H9 (cell line): Measurements from ENCODE around the gene CFDP1. TPM values are rescaled to one million over a fixed set of nuclear protein-coding genes. Genes with fewer than 3 reads are reported as not detected.

ENCODE experiments used
- DNase-seq: peaks from one replicate; pipeline ENCODE4 v3.0.0-alpha.2; 2017
- H2AFZ ChIP-seq: one replicate; pipeline ENCODE4 v1.6.1; 2013; ENCODE audit warnings: mild to moderate bottlenecking, low read length, control low read depth, moderate library complexity
- H2AK5ac ChIP-seq: 2 replicates; pipeline ENCODE4 v1.6.1; 2013; ENCODE audit warnings: low read length, control low read depth, mixed read lengths; ENCODE audit not compliant: insufficient read length
- H2BK120ac ChIP-seq: one replicate; pipeline ENCODE4 v1.6.1; 2013; ENCODE audit warnings: low read depth, mild to moderate bottlenecking, low read length, control low read depth, inconsistent platforms; ENCODE audit not compliant: poor library complexity, severe bottlenecking
- H2BK12ac ChIP-seq: 2 replicates; pipeline ENCODE4 v1.6.1; 2013; ENCODE audit warnings: low read length, control low read depth, mixed read lengths, low read depth; ENCODE audit not compliant: insufficient read length
- H2BK15ac ChIP-seq: 2 replicates; pipeline ENCODE4 v1.6.1; 2013; ENCODE audit warnings: low read depth, low read length, control low read depth
- H2BK20ac ChIP-seq: one replicate; pipeline ENCODE4 v1.6.1; 2013; ENCODE audit warnings: low read depth, mild to moderate bottlenecking, low read length, control low read depth, inconsistent platforms; ENCODE audit not compliant: poor library complexity, severe bottlenecking
- H2BK5ac ChIP-seq: 2 replicates; pipeline ENCODE4 v1.6.1; 2013; ENCODE audit warnings: low read length, control low read depth, mixed read lengths; ENCODE audit not compliant: insufficient read length
- H3K14ac ChIP-seq: 2 replicates; pipeline ENCODE4 v1.6.1; 2013; ENCODE audit warnings: low read length, control low read depth; ENCODE audit not compliant: insufficient read depth
- H3K18ac ChIP-seq: 2 replicates; pipeline ENCODE4 v1.6.1; 2013; ENCODE audit warnings: low read depth, mild to moderate bottlenecking, mixed read lengths, low read length, control low read depth; ENCODE audit not compliant: insufficient read length
- H3K23ac ChIP-seq: 2 replicates; pipeline ENCODE4 v1.6.1; 2013; ENCODE audit warnings: low read length, control low read depth, mixed read lengths, low read depth; ENCODE audit not compliant: insufficient read length
- H3K23me2 ChIP-seq: 2 replicates; pipeline ENCODE4 v1.6.1; 2013; ENCODE audit warnings: low read depth, mild to moderate bottlenecking, mixed read lengths, low read length, control low read depth; ENCODE audit not compliant: insufficient read length, poor library complexity, severe bottlenecking
- H3K27ac ChIP-seq: 2 replicates; pipeline ENCODE4 v1.5.1; 2013; ENCODE audit warnings: low read length, control low read depth, mixed read lengths, low read depth; ENCODE audit not compliant: insufficient read length
- H3K27me3 ChIP-seq: 2 replicates; pipeline ENCODE4 v1.6.1; 2013; ENCODE audit warnings: low read length, control low read depth, inconsistent platforms; ENCODE audit not compliant: insufficient read depth
- H3K4ac ChIP-seq: 2 replicates; pipeline ENCODE4 v1.6.1; 2013; ENCODE audit warnings: low read depth, mild to moderate bottlenecking, control low read depth, inconsistent platforms, low read length, moderate library complexity
- H3K4me1 ChIP-seq: 2 replicates; pipeline ENCODE4 v1.6.1; 2013; ENCODE audit warnings: low read length, control low read depth, inconsistent platforms; ENCODE audit not compliant: insufficient read depth
- H3K4me2 ChIP-seq: 2 replicates; pipeline ENCODE4 v1.6.1; 2013; ENCODE audit warnings: low read length, control low read depth, mixed read lengths; ENCODE audit not compliant: insufficient read length, insufficient read depth
- H3K56ac ChIP-seq: 2 replicates; pipeline ENCODE4 v1.6.1; 2013; ENCODE audit warnings: low read depth, mild to moderate bottlenecking, mixed read lengths, low read length, control low read depth; ENCODE audit not compliant: insufficient read length
- H3K79me1 ChIP-seq: 2 replicates; pipeline ENCODE4 v1.6.1; 2013; ENCODE audit warnings: low read depth, mild to moderate bottlenecking, moderate library complexity, low read length, control low read depth, inconsistent platforms; ENCODE audit not compliant: insufficient read depth, poor library complexity, severe bottlenecking
- H3K79me2 ChIP-seq: 2 replicates; pipeline ENCODE4 v1.6.1; 2013; ENCODE audit warnings: low read length, control low read depth, inconsistent platforms; ENCODE audit not compliant: insufficient read depth
- H3K9ac ChIP-seq: 2 replicates; pipeline ENCODE4 v1.6.1; 2013; ENCODE audit warnings: low read length, control low read depth, mixed read lengths; ENCODE audit not compliant: insufficient read length; ENCODE audit errors: extremely low read depth
- H3K9me3 ChIP-seq: one replicate; pipeline ENCODE4 v1.6.1; 2013; ENCODE audit warnings: low read depth, low read length, inconsistent platforms; ENCODE audit not compliant: control insufficient read depth
- H3T11ph ChIP-seq: one replicate; pipeline ENCODE4 v1.6.1; 2013; ENCODE audit warnings: mild to moderate bottlenecking, low read length, control low read depth, inconsistent platforms
- H4K20me1 ChIP-seq: one replicate; pipeline ENCODE4 v1.6.1; 2013; ENCODE audit not compliant: control insufficient read depth, insufficient read length, insufficient read depth
- H4K5ac ChIP-seq: 2 replicates; pipeline ENCODE4 v1.6.1; 2013; ENCODE audit warnings: low read depth, mild to moderate bottlenecking, mixed read lengths, low read length, control low read depth; ENCODE audit not compliant: insufficient read length
- H4K8ac ChIP-seq: replicated peaks from 2 replicates; pipeline ENCODE4 v1.6.1; 2013; ENCODE audit warnings: low read length, control low read depth, mixed read lengths, low read depth; ENCODE audit not compliant: insufficient read length
- H4K91ac ChIP-seq: 2 replicates; pipeline ENCODE4 v1.6.1; 2013; ENCODE audit warnings: low read depth, mild to moderate bottlenecking, moderate library complexity, mixed read lengths, low read length, control low read depth; ENCODE audit not compliant: insufficient read length
- H3K27ac Mint-ChIP-seq, 3 experiments: 2 replicates in 2 of 3; 3 replicates in 1 of 3; pipeline ENCODE4 v1.8.0; 2020 to 2021; ENCODE audit warnings: mixed read lengths in 3 of 3, mild to moderate bottlenecking in 1 of 3, moderate library complexity in 1 of 3
- H3K27me3 Mint-ChIP-seq: 2 replicates; pipeline ENCODE4 v1.8.0; 2021; ENCODE audit warnings: low read depth, mild to moderate bottlenecking, moderate library complexity, mixed read lengths
- H3K36me3 Mint-ChIP-seq, 3 experiments: 2 replicates in 2 of 3; 3 replicates in 1 of 3; pipeline ENCODE4 v1.8.0; 2020 to 2021; ENCODE audit warnings: low read depth in 3 of 3, mixed read lengths in 3 of 3; ENCODE audit not compliant: insufficient read depth in 1 of 3
- H3K4me1 Mint-ChIP-seq, 2 experiments: 2 replicates each; pipeline ENCODE4 v1.8.0; 2020; ENCODE audit warnings: mixed read lengths in 2 of 2
- H3K4me3 Mint-ChIP-seq, 2 experiments: 2 replicates in 1 of 2; 3 replicates in 1 of 2; pipeline ENCODE4 v1.8.0; 2020 to 2021; ENCODE audit warnings: mild to moderate bottlenecking in 2 of 2, mixed read lengths in 2 of 2, moderate library complexity in 1 of 2
- H3K9me3 Mint-ChIP-seq, 2 experiments: 2 replicates in 1 of 2; 3 replicates in 1 of 2; pipeline ENCODE4 v1.8.0; 2020; ENCODE audit warnings: mild to moderate bottlenecking in 2 of 2, mixed read lengths in 2 of 2, moderate library complexity in 1 of 2
- CTCF ChIP-seq: fragments of 200-600 bp; sonication (generic); conservative IDR thresholded peaks from 3 replicates; pipeline ENCODE4 v1.8.0; 2021; ENCODE audit warnings: antibody characterized with exemption, mild to moderate bottlenecking
- WGBS: extraction: QIAGEN DNeasy Blood & Tissue Kit; methylation state at CpG from one replicate; pipeline ENCODE4 v1.1.7; 2013; ENCODE audit warnings: missing lambda C conversion rate, low lambda C conversion rate, mixed read lengths; ENCODE audit not compliant: insufficient read length; ENCODE audit errors: extremely low coverage; 5-methylcytosine and 5-hydroxymethylcytosine counted together
- total RNA-seq: library from RNA; stranded (reverse); gene quantifications from 2 replicates; pipeline ENCODE4 v1.2.1, GENCODE V29; 2021

Gene CFDP1
- total RNA-seq, 1 experiment from 2014 or later, result 89.2 TPM

- H3K27ac Mint-ChIP-seq, result peak overlapping the region in 1 of 3 experiments; percentile 90; a peak in 3 of 7 replicates
- no peaks in the 10 kb centered on the region for H3K4me1 ChIP-seq
- H3K56ac ChIP-seq, result no peak overlapping the region
- no peak overlapping the region for H3K9ac ChIP-seq
- H3K23ac ChIP-seq, result no peak overlapping the region
- H3K27me3 ChIP-seq, result no peaks in the 10 kb centered on the region
- no peaks in the 10 kb centered on the region for H4K20me1 ChIP-seq
- no peak overlapping the region for H3K4ac ChIP-seq
- H3K79me1 ChIP-seq, result no peaks in the 10 kb centered on the region
- H2BK15ac ChIP-seq, result no peak overlapping the region
- H3K18ac ChIP-seq, result no peak overlapping the region
- H3K27ac ChIP-seq, result no peak overlapping the region
- H4K5ac ChIP-seq, result no peak overlapping the region
- H2BK5ac ChIP-seq, result no peak overlapping the region
- H3K23me2 ChIP-seq, result no peaks in the 10 kb centered on the region
- no peak for DNase-seq
- no peak overlapping the region for H4K8ac ChIP-seq
- no peak overlapping the region for H2BK12ac ChIP-seq
- peaks cover 7 to 8% of the 10 kb centered on the region in 2 experiments for H3K4me1 Mint-ChIP-seq
- H2BK120ac ChIP-seq, result no peak overlapping the region
- H2AK5ac ChIP-seq, result no peak overlapping the region
- H3K4me2 ChIP-seq, result no peak overlapping the region
- no peak overlapping the region for H4K91ac ChIP-seq
- no peak overlapping the region for H3K4me3 Mint-ChIP-seq
- peaks cover 0 to 3% of the 10 kb centered on the region in 2 experiments; a peak in 1 of 5 replicates for H3K9me3 Mint-ChIP-seq
- WGBS, result no CpG with 5 or more reads among the region's 11 CpGs
- H2BK20ac ChIP-seq, result no peak overlapping the region
- peaks cover 4% of the 10 kb centered on the region for H3K27me3 Mint-ChIP-seq
- no peak overlapping the region for H2AFZ ChIP-seq
- no peak for TF ChIP-seq CTCF
- peaks cover 9 to 16% (median 13%) of the 10 kb centered on the region in 3 experiments; a peak in 6 of 7 replicates for H3K36me3 Mint-ChIP-seq
- H3K14ac ChIP-seq, result no peak overlapping the region
- H3T11ph ChIP-seq, result no peak overlapping the region
- H3K79me2 ChIP-seq, result no peaks in the 10 kb centered on the region
- no peaks in the 10 kb centered on the region for H3K9me3 ChIP-seq
Observed at GRCh38 chr16:75282466-75283281, 150.6 kb downstream of the CFDP1 start.
